Measurements from ENCODE around the gene RPS3A. TPM values are rescaled to one million over a fixed set of nuclear protein-coding genes. Genes with fewer than 3 reads are reported as not detected.
"Not testable (repeated sequence)": the region's sequence is repeated elsewhere in the genome, so short reads cannot be mapped to it uniquely, and the experiment has no call there.

Gene RPS3A
- 3,119 TPM for total RNA-seq

DNA sequence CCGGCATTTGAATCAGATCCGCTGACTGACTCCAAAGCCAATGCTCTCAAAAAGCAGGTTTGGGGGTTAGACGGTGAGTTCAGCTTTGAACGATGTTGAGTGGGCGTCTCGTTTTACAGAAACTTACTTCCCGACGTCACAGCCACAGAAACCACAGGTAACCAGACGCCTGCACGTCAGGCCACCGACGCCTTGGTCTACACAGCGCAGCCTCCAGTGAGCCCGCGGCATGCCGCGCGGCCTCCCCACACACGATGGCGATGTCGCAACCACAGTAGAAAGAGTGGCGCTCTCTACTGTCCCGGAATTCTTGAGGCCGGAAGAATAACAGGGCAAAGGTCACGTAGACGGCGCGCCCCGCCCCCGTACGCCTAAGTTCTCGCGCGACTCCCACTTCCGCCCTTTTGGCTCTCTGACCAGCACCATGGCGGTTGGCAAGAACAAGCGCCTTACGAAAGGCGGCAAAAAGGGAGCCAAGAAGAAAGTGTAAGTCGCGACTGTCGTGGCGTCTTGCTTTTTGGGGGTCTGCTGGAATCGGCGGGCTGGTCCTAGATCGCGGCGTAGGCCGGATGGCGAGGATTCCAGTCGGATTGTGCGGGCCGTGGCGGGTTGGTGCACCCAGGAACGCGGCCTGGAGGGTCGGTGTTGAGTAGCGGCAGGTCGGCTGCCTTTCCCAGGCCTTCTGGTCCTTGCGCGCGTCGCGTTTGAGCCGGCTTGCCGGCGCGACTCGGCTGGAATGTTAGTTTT, at the start of gene RPS3A:
TSS of gene RPS3A (plus strand) at position 400 of the 747 bp plus-strand sequence. CDS start at position 425, 25 bp downstream.
- peak; percentile 96 for DNase-seq

DNA sequence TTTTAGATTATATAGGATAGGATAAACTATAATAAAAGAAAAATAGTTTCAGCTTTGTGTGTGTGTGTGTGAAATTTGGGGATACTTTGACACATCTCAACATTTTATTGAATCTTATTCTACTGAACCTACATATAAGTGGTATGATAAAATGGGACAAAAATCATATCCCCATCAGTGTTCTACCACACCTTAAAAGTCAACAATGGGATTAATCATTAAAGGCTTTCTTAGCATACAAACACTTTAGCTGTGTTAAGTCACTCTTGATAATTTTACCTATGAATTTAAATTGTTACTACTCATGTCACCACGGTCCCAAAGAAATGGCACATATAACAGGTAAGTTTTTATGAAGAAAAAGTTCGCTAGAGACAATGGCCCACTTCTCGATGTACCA, 46.6 kb upstream of the RPS3A start:
- no peak for DNase-seq

DNA sequence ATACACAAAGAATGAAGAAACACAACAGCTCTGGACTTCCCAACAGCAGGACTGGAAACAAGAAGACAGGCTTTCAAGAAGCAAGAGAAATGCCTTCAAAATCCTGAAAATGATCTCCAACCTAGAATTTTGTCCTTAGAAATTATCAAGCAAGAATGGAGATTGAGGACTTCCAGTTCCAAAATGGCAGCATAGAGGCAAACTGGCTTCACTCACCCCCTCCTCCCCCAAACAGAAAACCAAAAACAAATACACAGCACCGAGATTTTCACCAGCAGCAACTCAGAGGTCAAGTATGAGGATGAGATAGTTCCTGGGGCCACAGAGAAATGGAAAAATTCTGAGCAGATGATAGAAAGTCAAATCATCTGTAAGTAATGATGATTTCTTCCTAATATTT, 43.9 kb upstream of the RPS3A start:
- no peak for DNase-seq

DNA sequence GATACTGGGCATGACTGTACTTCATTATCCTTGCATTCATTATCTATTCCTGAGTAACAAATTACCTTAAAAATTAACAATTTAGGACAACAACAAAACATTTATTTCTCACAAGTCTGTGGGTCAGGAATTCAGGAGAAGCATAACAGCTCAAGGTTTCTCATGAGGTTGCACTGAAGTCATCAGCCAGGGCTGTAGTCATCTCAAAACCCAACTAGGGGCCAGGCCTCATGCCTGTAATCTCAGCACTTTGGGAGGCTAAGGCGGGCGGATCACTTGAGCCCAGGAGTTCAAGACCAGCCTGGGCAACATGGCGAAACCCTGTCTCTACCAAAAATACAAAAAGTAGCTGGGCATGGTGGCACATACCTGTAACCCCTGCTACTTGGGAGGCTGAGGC, 36.3 kb upstream of the RPS3A start:
- not testable (repeated sequence) for DNase-seq

- DNase-seq: no peak
These were observed 32.0 kb upstream of the RPS3A start for GRCh38 chr4:151067316-151067970.

DNA sequence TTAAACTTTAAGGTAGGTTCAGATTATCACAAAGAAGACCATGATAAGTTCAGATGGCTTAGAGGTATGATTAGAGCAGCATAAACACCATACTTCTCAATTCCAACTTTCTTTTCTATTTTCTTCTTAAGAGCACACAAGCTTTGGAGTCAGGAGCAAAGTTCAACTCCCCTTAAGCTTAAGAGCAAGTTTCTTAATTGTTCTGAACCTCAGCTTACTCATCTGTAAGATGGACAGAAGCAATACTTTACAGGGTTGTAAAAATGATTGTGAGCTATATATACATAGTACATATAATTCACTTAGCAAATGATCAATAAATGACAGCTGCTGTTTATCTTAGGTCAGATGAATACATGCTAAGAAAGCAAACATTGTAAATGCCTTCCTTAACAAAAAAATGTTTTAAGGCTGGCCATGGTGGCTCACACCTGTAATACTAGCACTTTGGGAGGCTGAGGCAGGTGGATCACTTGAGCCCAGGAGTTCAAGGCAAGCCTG, 25.0 kb upstream of the RPS3A start:
- DNase-seq: no peak

- DNase-seq: not testable (repeated sequence)
These were observed 21.4 kb upstream of the RPS3A start for GRCh38 chr4:151077978-151078377.

DNA sequence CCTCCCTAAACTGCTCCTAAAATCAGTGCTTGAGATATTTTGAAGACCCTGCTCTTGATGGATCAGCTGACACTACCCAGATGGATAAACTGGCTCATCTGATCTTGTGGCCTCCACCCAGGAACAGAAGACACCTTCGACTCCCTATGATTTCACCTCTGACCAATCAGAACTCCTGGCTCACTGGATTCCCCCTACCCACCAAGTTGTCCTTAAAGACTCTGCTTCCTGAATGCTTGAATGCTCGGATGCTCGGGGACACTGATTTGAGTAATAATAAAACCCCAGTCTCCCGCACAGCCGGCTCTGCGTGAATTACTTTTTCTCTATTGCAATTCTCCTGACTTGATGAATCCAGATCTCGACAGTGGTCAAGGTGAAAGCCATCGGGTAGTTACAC, 12.0 kb upstream of the RPS3A start:
- DNase-seq: no peak

DNA sequence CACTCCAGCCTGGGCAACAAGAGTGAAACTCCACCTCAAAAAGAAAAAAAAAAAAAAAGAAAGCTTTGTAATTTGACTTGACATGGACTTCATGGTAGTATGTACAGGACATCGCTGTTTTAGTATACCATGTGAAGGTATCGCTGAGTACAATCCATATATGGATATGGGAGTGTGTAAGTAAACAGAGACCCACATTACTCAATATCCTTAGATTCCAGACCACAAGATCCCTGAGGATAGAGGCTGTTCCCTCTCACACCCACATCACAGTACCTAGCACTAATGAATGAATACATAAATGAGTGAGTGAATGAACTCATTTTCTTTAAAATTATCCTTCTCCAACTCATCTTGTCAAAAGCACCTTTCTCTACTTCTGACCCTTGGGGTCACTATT, 8.4 kb upstream of the RPS3A start:
- DNase-seq: no peak

DNA sequence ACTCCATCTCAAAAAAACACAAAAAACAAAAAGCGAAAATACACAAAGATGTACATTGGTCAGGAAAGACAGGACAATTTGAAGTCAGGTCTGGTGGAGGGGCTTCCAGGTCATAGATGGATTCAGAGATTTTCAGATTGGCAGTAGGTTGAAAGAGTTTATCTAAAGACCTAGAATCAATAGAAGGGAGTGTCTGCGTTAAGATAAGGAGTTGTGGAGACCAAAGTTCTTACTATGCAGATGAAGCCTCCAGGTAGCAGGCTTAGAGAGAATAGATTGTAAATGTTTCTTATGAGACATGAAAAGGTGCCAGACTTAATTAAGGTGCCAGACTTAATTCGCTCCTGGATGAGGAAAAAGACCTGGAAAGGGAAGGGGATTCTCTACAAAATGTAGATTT, 6.9 kb upstream of the RPS3A start:
- DNase-seq: no peak

GRCh38 chr4:151093203-151093602, 6.2 kb upstream of the RPS3A start:
- no peak for DNase-seq

DNA sequence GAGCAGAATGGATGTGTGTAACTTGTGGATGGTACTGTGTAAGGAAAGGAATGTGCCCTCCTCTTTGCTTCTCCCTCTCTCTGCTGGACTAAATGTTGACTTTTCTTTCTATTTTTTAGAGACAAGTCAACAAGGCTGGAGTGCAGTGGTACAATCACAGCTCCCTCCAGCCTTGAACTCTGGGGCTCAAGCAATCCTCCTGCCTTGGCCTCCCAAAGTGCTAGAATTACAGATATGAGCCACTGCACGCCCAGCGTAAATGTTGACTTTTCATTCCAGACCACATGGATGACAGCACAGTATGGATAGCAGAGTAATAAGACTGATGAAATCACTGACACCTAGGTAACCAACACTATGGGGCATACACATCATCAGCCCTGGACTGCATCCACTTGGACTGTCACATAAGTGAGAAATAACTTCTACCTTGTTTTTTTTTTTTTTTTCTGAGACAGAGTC, 5.1 kb upstream of the RPS3A start:
- no peak for DNase-seq

GRCh38 chr4:151095142-151095541, 4.3 kb upstream of the RPS3A start:
- DNase-seq: no peak

GRCh38 chr4:151097759-151098158, 1.7 kb upstream of the RPS3A start:
- DNase-seq: no peak

- no peak for DNase-seq
These were observed 524 bp upstream of the RPS3A start for GRCh38 chr4:151098979-151099228.

DNA sequence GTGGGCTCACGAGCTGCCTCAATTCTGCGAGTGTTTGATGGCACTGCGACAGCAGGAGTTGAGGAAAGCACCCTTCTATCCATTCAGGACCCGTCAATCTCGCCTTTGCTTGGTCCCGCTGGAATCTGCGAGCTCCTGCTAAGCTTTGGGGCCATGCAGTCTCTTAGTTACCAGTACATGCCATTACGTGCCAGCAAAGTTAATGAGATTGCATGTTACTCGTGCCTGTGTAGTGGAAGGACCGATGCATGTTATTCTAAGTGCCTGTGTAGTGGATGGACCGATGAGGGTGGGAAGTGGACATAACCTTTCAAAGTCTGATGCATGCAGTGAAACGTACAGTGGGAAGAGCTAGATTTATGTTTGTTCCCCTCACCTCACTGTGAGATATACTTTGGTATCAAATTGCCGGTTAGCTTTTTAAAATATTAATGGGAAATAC, 569 bp downstream of the RPS3A start:
- DNase-seq: no peak

GRCh38 chr4:151100531-151100930, 1.1 kb downstream of the RPS3A start:
- DNase-seq: peak; percentile 3

DNA sequence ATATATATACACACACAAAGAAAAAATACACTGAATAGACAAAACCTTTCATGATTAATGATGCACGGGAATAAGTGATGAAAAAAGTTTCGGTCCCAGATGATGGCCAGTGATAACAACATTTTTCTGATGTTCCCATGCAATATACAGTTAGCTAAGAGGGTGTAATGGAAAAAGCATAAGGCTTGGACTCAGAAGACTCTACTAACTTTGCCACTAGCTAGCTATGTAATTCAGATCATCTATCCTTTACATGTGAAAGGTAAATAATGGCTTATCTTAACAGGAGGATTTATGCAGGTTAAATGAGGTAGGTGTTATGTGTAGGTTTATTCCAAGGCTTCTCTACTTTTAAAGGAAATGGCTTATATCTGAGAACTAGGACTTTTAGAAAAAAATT, 4.3 kb downstream of the RPS3A start:
- DNase-seq: no peak

GRCh38 chr4:151104621-151105020, 5.2 kb downstream of the RPS3A start:
- DNase-seq: no peak

DNA sequence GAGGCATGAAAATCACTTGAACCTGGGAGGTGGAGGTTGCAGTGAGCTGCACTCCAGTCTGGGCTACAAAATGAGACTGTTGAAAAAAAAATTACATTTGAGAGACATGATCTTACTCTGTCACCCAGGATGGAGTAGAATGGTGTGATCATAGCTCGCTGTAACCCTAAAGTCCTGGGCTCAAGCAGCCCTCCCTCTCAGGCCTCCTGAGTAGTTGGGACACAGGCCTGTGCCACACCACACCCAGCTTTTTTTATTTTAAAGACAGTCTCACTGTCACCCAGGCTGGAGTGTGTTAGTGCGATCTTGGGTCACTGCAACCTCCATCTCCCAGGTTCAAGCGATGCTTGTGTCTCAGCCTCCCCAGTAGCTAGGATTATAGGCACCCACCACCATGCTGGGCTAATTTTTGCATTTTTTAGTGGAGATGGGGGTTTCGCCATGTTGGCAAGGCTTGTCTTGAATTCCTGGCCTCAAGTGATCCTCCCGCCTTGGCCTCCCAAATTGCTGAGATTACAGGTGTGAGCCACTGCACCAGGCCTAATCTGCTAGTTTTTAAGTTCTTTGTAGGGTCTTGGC, 6.1 kb downstream of the RPS3A start:
- no peak for DNase-seq

GRCh38 chr4:151107063-151107462, 7.6 kb downstream of the RPS3A start:
- DNase-seq: no peak

DNA sequence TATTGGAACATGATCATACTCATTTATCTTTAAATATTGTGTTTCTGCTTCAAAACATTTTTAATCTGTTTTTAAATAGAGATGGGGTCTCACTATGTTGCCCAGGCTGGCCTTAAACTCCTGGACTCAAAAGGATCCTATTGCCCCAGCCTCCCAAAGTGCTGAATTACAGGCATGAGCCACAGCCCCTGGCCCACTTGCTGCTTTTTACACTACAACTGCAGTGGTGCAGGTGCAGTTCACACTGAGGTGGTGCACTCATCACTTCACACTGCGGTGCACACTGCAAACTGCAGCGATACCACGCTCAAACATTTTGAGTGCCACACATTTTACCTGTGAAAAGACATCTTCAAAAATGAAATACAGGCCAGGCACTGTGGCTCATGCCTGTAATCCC, 10.8 kb downstream of the RPS3A start:
- DNase-seq: no peak

DNA sequence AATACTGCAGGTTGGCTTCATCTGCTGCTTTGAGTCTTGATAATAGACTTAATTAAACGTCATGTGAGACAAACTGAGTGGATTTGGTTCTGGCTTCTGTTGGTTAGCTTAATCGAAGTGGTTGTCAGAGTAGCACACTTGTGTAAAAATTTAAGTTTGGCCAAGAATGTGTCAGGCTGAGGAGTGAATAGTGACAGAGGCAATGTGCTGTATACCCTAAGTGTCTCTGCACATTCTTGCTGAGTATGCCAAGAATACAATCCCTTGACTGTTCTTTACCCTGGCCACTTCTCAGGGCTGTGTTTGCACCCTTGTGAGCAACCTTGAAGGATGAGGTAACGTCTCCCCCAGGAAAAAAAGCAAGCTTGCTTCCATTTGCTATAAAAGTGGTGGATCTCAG, 14.9 kb downstream of the RPS3A start:
- DNase-seq: no peak

GRCh38 chr4:151114986-151115385, 15.6 kb downstream of the RPS3A start:
- no peak for DNase-seq

Measured in skin of body (tissue), 2 donors.